ENCODE data around the gene NOS3. TPM values are rescaled to one million over a fixed set of nuclear protein-coding genes. Genes with fewer than 3 reads are reported as not detected.
A peak's percentile ranks its signal among the peaks of the same experiment; 100 is the strongest.

The NOS3 gene
- total and polyA plus RNA-seq, 8 donors = 7.5 to 21.8 (median 10.4) TPM

DNA sequence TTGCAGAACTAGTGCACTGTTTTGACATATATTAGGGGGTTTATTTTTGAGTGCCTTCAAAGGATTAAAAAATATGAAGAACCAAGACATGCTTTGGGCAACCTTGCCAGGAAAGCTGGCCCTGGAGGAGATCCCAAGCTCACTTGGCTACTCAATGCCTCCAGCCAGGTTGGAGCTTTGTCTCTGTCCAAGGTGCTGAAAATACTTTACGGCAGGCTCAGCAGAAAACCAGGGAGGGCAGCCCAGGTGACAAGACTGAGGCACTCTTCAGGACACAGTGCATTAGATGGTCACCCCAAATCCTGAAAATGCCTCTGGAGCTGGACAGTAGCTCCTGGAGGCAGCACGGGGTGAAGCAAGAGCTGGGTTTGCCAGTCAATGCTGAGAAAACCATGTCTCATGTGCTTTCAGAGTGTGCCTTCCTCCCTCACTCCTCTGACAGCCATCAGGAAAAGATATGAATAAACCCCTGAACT is 6.9 kb upstream of the NOS3 start:
- ATAC-seq (peak; percentile 29), DNase-seq (peak in 2 of 4 donors; percentile 8 to 63)
- no peak for TF ChIP-seq CTCF (IDR thresholded peaks at IDR 0.05)
- Histone ChIP-seq H3K27ac (no peak overlapping the region), H3K9me3 (no peaks in the 10 kb centered on the region), H3K36me3 (no peaks in the 10 kb centered on the region), H3K27me3 (peaks cover 17 to 93% of the 10 kb centered on the region in 2 donors), H3K4me3 (no peak overlapping the region), H3K4me1 (peaks cover 3 to 27% of the 10 kb centered on the region in 2 donors)
- intact Hi-C loops (cut with DNase I) = no loop called here

DNA sequence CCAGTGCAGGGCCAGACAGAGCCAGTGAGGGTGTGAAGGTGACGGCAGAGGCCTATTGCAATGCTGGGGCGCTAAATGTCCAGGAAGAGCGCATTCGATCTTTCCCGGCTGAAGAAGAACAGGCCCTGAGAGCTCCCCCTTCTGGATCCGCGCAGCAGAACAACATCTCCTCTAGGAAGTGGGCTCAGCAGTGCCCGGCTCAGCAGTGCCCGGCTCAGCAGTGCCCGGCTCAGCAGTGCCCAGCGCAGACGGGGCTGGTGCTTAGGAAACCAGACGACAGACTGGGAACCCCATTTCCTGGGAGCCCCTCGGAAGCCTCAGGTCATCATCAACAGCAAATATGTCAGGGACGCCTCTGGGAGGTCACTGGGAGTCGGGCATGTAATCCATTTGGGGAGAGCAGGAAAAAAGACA is 4.7 kb upstream of the NOS3 start:
- intact Hi-C loops (cut with DNase I) = loop anchor here in 1 of 2 donors (5.0 kb wide), 1 partner anchor 89 kb away; no protein-coding TSS in a partner anchor
- ATAC-seq (peak; percentile 77), DNase-seq (peak in 1 of 4 donors; percentile 78)
- Histone ChIP-seq H3K27me3 (peaks cover 7 to 71% of the 10 kb centered on the region in 2 donors), H3K4me3 (no peak overlapping the region), H3K27ac (no peak overlapping the region), H3K36me3 (no peaks in the 10 kb centered on the region), H3K9me3 (peaks cover 0 to 12% of the 10 kb centered on the region in 2 donors), H3K4me1 (peaks cover 3 to 27% of the 10 kb centered on the region in 2 donors)
- peak; percentile 60 to 68 for TF ChIP-seq CTCF (IDR thresholded peaks at IDR 0.05)

GRCh38 chr7:150986556-150986955 is 4.3 kb upstream of the NOS3 start:
- peaks cover 0 to 12% of the 10 kb centered on the region in 2 donors for H3K9me3 ChIP-seq
- no peak overlapping the region for H3K27ac ChIP-seq
- no peak overlapping the region for H3K4me3 ChIP-seq
- no peak for ATAC-seq
- peaks cover 7 to 67% of the 10 kb centered on the region in 2 donors for H3K27me3 ChIP-seq
- intact Hi-C loops (cut with DNase I) = loop anchor here in 1 of 2 donors (5.0 kb wide), 1 partner anchor 89 kb away; no protein-coding TSS in a partner anchor
- no peaks in the 10 kb centered on the region for H3K36me3 ChIP-seq
- no peak for TF ChIP-seq CTCF (IDR thresholded peaks at IDR 0.05)
- H3K4me1 ChIP-seq = peaks cover 3 to 27% of the 10 kb centered on the region in 2 donors
- peak in 1 of 4 donors; percentile 37 for DNase-seq

- no peak overlapping the region for H3K4me3 ChIP-seq
- H3K36me3 ChIP-seq = no peaks in the 10 kb centered on the region
- H3K4me1 ChIP-seq = peaks cover 3 to 27% of the 10 kb centered on the region in 2 donors
- ATAC-seq (peak; percentile 64), DNase-seq (peak in 2 of 4 donors; percentile 75 to 79)
- peak; percentile 80 to 82 for TF ChIP-seq CTCF (IDR thresholded peaks at IDR 0.05)
- H3K27me3 ChIP-seq = peaks cover 7 to 47% of the 10 kb centered on the region in 2 donors
- H3K27ac ChIP-seq = peak overlapping the region in 1 of 2 donors; percentile 55
- intact Hi-C loops (cut with DNase I) = loop anchor here in 1 of 2 donors (5.0 kb wide), 1 partner anchor 91 kb away; no protein-coding TSS in a partner anchor
- H3K9me3 ChIP-seq = peaks cover 0 to 12% of the 10 kb centered on the region in 2 donors
Measured at GRCh38 chr7:150988230-150989226, 2.3 kb upstream of the NOS3 start.

Data from left lung (tissue), 10 donors.